Measurements from ENCODE around the gene AMIGO2.

DNA sequence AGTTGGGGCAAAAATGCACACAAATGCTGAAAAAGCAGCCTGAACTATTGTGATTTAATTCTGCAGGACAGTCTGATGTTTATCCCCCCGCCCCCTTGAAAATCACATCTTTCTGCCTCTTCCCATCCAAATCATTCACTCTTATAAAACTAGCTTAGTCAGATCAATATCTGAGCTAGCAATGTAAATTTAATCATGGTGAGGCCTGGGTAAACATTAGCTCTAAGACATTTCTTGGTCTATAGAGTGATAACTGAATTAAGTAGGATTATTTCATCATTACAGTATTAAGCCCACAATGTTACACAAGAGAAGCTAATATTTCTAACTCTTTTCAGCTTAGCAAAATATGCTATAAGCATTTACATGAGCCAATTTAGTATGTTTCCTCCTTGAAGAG lies 9.4 kb downstream of the AMIGO2 start:
- TF ChIP-seq, protein P1, sequence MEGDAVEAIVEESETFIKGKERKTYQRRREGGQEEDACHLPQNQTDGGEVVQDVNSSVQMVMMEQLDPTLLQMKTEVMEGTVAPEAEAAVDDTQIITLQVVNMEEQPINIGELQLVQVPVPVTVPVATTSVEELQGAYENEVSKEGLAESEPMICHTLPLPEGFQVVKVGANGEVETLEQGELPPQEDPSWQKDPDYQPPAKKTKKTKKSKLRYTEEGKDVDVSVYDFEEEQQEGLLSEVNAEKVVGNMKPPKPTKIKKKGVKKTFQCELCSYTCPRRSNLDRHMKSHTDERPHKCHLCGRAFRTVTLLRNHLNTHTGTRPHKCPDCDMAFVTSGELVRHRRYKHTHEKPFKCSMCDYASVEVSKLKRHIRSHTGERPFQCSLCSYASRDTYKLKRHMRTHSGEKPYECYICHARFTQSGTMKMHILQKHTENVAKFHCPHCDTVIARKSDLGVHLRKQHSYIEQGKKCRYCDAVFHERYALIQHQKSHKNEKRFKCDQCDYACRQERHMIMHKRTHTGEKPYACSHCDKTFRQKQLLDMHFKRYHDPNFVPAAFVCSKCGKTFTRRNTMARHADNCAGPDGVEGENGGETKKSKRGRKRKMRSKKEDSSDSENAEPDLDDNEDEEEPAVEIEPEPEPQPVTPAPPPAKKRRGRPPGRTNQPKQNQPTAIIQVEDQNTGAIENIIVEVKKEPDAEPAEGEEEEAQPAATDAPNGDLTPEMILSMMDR (conservative IDR thresholded peaks at IDR 0.05 in 1 of 2, IDR thresholded peaks at IDR 0.05 in 1 of 2; ENCODE audit: low read depth in 1 of 2, low read length in 2 of 2), result no peak
- TF ChIP-seq EZH2 (IDR thresholded peaks at IDR 0.05; ENCODE audit: low read length, missing control alignments), result no peak

Data from fibroblast of lung (primary cell).